ENCODE data around the gene SLC28A3. TPM values are rescaled to one million over a fixed set of nuclear protein-coding genes. Genes with fewer than 3 reads are reported as not detected.

SLC28A3 gene
- total RNA-seq, 1 experiment from 2014 or later: 0.77 TPM

DNA sequence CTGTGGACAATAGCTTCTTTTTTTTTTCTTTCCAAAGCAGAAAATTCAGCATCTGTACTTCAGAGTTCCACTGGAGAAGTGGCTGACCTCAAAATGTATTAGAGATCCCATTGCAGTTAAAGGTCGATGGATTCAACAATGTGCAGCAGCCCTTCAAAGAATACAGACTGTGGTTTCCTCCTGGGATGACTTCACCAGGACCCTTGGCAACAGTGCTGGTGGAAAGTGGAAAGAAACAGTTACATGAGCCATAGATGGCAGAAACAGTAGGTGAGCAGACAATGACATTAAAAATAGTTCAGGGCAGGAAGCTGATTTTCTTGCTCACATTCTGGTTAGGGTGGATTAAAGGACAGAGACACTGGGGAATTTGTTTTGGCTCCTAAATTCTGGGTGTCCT is 62.4 kb downstream of the SLC28A3 start:
- DNase-seq (ENCODE audit: unreplicated experiment): no peak
- BruUV-seq (replicated peaks): TSS peak; percentile 91
- Mint-ChIP-seq H3K27me3 (ENCODE audit: insufficient read depth, unreplicated experiment) (no peaks in the 10 kb centered on the region), H3K4me3 (ENCODE audit: unreplicated experiment) (no peak overlapping the region), H3K36me3 (ENCODE audit: insufficient read depth, unreplicated experiment) (no peaks in the 10 kb centered on the region), H3K27ac (ENCODE audit: low read depth, unreplicated experiment) (no peak overlapping the region), H3K4me1 (ENCODE audit: insufficient read depth, unreplicated experiment) (peaks cover 13% of the 10 kb centered on the region), H3K9me3 (ENCODE audit: unreplicated experiment) (no peaks in the 10 kb centered on the region)
- TF ChIP-seq, protein P1, sequence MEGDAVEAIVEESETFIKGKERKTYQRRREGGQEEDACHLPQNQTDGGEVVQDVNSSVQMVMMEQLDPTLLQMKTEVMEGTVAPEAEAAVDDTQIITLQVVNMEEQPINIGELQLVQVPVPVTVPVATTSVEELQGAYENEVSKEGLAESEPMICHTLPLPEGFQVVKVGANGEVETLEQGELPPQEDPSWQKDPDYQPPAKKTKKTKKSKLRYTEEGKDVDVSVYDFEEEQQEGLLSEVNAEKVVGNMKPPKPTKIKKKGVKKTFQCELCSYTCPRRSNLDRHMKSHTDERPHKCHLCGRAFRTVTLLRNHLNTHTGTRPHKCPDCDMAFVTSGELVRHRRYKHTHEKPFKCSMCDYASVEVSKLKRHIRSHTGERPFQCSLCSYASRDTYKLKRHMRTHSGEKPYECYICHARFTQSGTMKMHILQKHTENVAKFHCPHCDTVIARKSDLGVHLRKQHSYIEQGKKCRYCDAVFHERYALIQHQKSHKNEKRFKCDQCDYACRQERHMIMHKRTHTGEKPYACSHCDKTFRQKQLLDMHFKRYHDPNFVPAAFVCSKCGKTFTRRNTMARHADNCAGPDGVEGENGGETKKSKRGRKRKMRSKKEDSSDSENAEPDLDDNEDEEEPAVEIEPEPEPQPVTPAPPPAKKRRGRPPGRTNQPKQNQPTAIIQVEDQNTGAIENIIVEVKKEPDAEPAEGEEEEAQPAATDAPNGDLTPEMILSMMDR (IDR thresholded peaks at IDR 0.05; ENCODE audit: unreplicated experiment): no peak
- intact Hi-C loops (cut with micrococcal nuclease): no loop called here
- POLR2A ChIA-PET: interaction anchor here (0.6 to 1.1 kb wide), 8 partner anchors 10 to 1049 kb away, joined by 3 to 5 read pairs (median 4); partner anchors contain the start of gene KIF27
- CTCF ChIA-PET: interaction anchor here (0.5 to 1.1 kb wide), 5 partner anchors 13 to 516 kb away, joined by 3 read pairs; no protein-coding TSS in a partner anchor

DNA sequence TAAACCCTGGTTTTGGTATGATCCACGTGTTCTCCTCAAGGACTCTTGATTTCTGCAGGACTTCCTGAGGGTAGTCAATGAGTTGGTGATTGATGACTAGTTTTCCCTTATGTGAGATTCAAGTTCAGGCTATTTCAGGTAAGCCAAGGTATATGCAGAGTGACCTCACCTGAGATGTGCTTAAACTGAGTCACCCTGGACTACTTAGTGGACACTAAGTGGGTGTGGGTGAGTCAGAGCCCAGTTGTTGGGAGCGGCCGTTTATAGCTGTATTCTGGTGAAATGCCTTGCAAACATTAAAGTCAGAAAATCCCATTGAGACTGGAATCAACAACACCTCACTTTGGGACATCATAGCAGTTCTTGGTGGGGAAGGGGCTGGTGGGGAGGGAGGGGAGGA is 62.9 kb downstream of the SLC28A3 start:
- peak; percentile 75 for DNase-seq (ENCODE audit: unreplicated experiment)
- no peak overlapping the region for H3K27ac Mint-ChIP-seq (ENCODE audit: low read depth, unreplicated experiment)
- BruUV-seq (replicated peaks): no TSS peak
- no peak overlapping the region for H3K4me3 Mint-ChIP-seq (ENCODE audit: unreplicated experiment)
- TF ChIP-seq, protein P1 (IDR thresholded peaks at IDR 0.05; ENCODE audit: unreplicated experiment): no peak
- H3K4me1 Mint-ChIP-seq (ENCODE audit: insufficient read depth, unreplicated experiment): peaks cover 13% of the 10 kb centered on the region
- ChIA-PET CTCF (interaction anchor here (0.6 to 3.1 kb wide), 4 partner anchors 17 to 517 kb away, joined by 3 to 11 read pairs (median 3); no protein-coding TSS in a partner anchor), POLR2A (interaction anchor here (0.6 to 1.1 kb wide), 6 partner anchors 19 to 1049 kb away, joined by 3 to 4 read pairs (median 3); no protein-coding TSS in a partner anchor)
- H3K9me3 Mint-ChIP-seq (ENCODE audit: unreplicated experiment): no peaks in the 10 kb centered on the region
- no peaks in the 10 kb centered on the region for H3K36me3 Mint-ChIP-seq (ENCODE audit: insufficient read depth, unreplicated experiment)
- intact Hi-C loops (cut with micrococcal nuclease): no loop called here
- no peaks in the 10 kb centered on the region for H3K27me3 Mint-ChIP-seq (ENCODE audit: insufficient read depth, unreplicated experiment)

DNA sequence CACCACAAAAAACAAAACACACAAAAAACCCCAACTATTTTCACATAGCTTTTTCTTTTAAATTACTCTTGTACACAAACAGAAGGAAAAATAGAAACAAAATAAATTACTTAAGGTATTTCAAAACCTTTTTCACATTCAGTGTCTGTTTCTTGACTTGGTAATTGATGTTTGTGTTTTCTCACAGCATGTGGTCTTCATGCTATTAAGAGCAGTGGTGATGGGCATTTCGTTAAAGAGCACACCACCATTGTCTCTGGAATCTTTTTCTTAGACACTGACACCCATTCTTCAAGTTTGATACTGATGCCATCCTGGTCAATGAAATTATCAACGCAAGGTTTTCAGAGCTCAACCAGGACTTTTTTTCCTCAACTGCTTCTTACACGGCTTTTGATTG is 63.8 kb downstream of the SLC28A3 start:
- Mint-ChIP-seq H3K9me3 (ENCODE audit: unreplicated experiment) (no peaks in the 10 kb centered on the region), H3K4me3 (ENCODE audit: unreplicated experiment) (no peak overlapping the region), H3K36me3 (ENCODE audit: insufficient read depth, unreplicated experiment) (no peaks in the 10 kb centered on the region), H3K4me1 (ENCODE audit: insufficient read depth, unreplicated experiment) (peaks cover 13% of the 10 kb centered on the region), H3K27me3 (ENCODE audit: insufficient read depth, unreplicated experiment) (no peaks in the 10 kb centered on the region), H3K27ac (ENCODE audit: low read depth, unreplicated experiment) (no peak overlapping the region)
- no TSS peak for BruUV-seq (replicated peaks)
- ChIA-PET CTCF (interaction anchor here (3.1 kb wide), 1 partner anchor 16 kb away, joined by 11 read pairs; no protein-coding TSS in a partner anchor), POLR2A (interaction anchor here (0.8 to 1.3 kb wide), 2 partner anchors 10 to 38 kb away, joined by 3 read pairs; no protein-coding TSS in a partner anchor)
- TF ChIP-seq, protein P1 (IDR thresholded peaks at IDR 0.05; ENCODE audit: unreplicated experiment): no peak
- DNase-seq (ENCODE audit: unreplicated experiment): no peak
- intact Hi-C loops (cut with micrococcal nuclease): no loop called here

DNA sequence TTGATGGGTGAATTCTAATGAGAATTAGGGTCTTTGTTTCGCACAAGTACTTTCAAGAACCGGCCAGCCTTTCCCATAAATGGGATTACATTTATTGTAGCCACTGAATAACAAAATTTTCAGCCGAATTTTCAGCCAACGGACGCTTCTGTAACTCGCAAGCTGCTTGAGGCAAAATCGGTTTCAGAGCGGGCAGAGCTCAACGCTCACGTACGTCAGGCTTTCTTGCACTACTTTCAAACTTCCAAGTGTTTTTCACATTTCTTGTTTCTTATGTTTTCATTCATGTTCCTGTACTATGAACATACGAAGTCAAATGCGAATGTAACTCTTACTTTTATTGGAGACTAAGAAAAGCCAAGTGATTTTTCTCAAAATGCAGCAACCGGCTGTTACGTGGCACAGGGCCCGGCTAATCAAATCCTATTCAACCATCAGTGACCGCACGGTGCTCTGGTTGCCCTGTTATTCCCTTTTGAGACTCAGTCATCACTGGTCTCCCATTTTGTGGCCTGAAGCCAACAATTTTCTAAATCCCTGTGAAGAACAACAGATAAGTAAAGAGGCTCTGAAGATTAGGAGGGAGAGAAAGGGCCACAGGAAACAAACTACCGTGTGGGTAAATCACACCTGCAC is 68.5 kb downstream of the SLC28A3 start:
- no peaks in the 10 kb centered on the region for H3K36me3 Mint-ChIP-seq (ENCODE audit: insufficient read depth, unreplicated experiment)
- TF ChIP-seq, protein P1 (IDR thresholded peaks at IDR 0.05; ENCODE audit: unreplicated experiment): no peak
- ChIA-PET CTCF (interaction anchor here (0.6 to 0.8 kb wide), 3 partner anchors 11 to 1846 kb away, joined by 3 to 5 read pairs (median 3); no protein-coding TSS in a partner anchor), POLR2A (interaction anchor here (0.6 kb wide), 1 partner anchor 11 kb away, joined by 4 read pairs; no protein-coding TSS in a partner anchor)
- H3K27ac Mint-ChIP-seq (ENCODE audit: low read depth, unreplicated experiment): no peak overlapping the region
- no peaks in the 10 kb centered on the region for H3K27me3 Mint-ChIP-seq (ENCODE audit: insufficient read depth, unreplicated experiment)
- no peaks in the 10 kb centered on the region for H3K4me1 Mint-ChIP-seq (ENCODE audit: insufficient read depth, unreplicated experiment)
- no peak overlapping the region for H3K4me3 Mint-ChIP-seq (ENCODE audit: unreplicated experiment)
- H3K9me3 Mint-ChIP-seq (ENCODE audit: unreplicated experiment): no peaks in the 10 kb centered on the region
- BruUV-seq (replicated peaks): no TSS peak
- no peak for DNase-seq (ENCODE audit: unreplicated experiment)
- intact Hi-C loops (cut with micrococcal nuclease): no loop called here
